ENCODE measurements around the gene SPDYC.

The SPDYC gene, protein sequence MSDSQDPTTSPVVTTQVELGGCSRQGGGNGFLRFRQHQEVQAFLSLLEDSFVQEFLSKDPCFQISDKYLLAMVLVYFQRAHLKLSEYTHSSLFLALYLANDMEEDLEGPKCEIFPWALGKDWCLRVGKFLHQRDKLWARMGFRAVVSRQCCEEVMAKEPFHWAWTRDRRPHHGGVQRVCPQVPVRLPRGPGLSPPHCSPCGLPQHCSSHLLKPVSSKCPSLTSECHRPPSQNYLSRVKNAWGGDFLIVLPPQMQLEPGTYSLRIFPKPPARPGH

DNA sequence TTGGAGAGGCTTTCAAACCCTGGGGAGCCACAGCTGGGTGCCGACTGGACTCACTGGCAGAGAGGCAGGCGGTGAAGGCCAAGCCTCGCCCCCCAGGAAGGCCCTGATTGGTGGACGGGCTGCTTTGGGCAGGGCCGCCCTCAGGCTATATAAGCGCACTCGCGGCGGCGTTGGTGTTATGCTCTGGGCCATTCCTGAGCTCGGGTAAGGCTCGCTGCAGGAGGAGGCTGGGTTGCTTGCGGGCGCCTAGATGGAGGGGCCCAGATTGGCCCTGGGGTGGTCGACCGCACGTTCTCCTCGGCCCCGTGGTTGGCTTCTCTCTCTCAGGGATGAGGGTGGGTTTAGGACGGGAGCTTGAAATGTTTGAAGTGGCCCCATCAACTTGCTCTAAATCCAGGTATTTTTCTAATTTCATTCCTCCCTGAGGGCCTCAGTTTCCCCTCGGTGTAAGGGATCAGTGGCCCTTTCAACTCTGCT is at the start of gene SPDYC:
Gene SPDYC, plus strand, starts transcription at position 176 of the 477 bp plus-strand sequence. CDS start 1,125 bp downstream, outside the sequence.
- no peak for DNase-seq

DNA sequence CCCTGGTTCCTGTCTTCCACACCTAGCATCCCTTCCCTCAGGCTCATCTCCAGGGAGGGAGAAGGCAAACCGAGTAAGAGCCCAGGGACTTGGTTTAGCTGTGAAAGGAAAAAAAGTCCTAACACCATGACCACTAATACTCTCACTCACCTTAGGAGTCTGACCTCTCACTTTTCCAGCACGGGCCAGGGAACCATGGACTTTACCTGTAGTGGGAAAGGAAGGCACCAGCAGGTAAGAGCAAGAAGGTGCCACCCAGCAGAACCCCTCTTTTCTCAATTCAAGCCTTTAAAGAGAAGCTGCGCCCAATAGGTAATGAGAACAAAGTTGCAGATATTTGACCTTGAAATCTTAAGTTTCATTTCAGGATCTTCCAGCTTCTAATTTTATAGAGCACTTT is 49.2 kb upstream of the SPDYC start:
- no peak for DNase-seq

DNA sequence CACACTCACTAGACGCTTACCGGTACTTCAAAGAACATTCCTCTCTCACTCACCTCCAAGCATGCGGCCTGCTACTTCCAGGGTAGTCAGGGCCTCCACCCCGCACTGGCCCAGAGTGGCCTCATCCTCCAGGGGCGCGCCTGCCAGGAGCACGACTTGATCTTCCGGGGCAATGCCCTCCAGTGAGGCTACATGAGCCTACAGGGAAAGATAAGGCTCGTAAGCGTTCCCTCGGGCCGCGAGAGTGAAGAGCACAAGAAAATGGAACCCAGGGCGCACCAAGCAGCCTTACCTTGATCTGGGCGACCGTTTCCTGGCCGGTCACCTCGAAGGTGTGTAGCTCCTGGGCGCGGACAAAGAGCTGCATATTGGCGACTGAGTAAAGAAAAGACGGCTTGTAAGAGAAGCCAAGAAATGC is 48.6 kb upstream of the SPDYC start:
- no peak for DNase-seq

DNA sequence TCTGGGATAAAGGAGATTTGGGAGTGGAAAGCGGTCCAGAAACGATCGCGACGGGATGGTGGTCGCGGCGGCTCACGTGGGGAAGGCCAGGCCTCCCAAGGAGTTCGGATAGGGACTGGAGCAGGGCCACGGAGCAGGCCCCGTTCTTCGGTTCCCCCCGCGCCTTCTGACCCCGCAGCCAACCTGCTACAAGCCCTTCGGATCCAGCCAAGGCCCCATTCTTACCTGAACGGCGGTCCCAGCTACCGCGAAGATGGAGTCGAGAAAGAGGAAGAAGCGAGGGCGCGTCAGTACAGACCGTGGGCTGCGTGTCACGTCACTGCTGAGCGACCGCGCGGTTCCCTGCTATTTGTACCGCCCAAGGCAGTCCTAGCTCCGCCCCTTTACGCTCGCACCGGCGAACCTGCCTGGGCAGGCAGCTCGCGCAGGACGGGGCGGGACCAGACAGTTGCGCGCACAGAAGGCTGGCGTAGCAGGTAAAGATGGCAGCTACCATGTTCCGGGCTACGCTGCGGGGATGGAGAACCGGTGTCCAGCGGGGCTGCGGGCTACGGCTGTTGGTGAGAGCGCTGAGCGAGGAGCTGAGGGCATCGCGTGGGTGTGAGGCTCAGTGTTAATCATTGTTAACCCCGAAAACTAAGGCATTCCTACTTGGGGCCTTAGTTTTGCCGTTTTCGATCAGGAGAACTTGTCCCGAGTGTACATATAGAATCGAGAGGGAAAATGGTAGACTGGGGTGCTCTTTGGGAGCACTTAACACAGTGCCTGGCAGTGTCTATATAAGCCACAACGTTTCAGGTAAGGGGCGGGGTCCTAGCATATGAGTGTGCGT is 48.0 kb upstream of the SPDYC start, which contains the start of the genes FAU and MRPL49:
Gene FAU, minus strand, starts transcription at position 270 of the 832 bp plus-strand sequence. CDS start 321 bp downstream, outside the sequence.
Gene MRPL49, plus strand, starts transcription at position 457 of the 832 bp plus-strand sequence. Its CDS starts 26 bp downstream, at position 483.
- peak; percentile 60 for DNase-seq

DNA sequence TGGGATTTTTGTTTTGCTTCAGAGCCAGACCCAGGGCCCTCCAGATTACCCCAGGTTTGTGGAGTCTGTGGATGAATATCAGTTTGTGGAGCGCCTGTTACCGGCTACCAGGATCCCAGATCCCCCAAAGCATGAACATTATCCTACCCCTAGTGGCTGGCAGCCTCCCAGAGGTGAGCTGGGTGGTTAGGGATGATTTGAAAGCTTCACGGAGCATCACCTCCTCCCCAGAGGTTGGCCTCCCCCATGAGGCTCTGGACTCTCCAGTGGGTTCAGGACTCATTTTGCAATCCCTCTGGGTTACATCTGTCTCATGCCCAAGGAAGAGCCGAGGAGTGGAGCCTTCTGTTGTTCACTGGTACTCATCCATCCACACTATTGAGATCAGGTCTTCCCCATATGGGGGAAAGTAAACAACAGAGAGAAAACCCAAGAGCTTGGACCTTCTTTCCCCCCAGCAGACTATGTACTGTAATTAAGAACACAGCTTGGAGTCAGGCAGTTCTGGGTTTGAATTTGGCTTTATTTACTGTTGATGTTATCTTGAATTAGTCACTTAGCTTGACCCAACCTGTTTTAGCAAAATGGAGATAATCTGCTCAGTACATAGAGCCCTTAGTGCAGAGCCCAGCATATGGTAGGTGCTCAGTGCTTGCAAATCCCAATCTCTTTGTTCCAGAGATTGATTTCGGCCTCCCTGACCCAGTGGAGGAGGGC is 45.4 kb upstream of the SPDYC start:
- no peak for DNase-seq

DNA sequence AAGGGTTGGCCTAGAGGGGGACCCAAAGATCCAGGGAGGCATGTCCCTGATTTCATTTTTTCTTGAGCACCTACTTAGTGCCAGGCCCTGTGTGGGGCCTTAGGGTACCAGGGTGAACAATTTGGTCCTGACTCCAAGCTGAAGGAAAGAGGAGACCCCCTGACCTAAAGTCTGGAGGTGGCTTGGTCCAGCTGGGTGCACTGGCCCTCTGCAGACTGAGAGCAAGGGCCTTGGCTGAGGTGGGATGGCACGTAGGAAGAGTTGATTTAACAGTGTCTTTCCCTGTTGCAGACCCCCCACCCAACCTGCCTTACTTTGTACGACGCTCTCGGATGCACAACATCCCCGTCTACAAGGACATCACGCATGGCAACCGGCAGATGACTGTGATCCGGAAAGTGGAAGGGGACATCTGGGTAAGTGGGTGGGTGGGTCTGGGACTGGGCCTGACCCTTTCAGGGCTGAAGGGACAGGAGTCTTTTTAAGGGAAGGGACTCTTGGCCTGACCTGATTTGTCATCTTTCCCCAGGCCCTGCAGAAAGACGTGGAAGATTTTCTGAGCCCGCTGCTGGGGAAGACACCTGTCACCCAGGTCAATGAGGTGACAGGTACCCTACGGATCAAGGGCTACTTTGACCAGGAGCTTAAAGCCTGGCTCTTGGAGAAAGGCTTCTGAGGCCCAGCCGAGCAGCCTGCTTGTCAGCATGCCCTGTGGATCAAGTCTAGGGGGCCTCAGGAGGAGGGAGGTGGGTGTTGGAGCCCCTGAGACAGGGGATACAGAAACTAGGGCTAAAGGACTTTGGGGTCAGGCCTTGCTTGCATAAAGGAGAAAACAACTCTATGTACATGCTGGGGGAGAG is 44.6 kb upstream of the SPDYC start:
- DNase-seq, result no peak

DNA sequence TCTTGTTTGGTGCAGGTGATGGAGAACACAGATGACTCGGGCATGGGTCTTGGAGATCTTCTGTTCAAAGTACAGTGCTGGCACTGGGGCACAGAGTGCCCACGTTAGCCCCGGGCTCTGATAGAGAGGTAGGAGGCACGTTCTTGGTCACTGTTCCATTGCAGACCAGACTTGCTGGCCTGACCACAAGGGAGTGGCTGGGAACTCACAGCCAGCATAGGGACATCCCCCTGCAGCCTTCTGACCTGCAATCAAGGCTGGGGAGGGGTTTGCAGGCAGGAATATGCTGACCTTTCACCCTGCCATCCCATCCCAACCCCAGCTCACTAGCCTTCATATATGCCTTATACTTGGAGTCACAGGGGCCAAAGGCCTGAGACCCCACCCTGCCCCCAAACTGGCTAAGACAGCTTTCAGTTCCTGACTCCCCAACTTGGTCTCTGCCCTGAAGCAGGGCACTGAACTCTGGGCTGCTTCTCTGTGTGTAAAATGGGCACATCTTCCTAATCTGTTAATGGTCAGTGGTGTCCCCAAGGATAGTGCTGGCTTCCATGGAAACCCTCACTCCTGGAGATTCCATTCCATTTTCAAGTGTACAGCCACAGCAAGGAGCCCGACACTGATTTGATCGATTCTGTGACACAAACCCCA is 43.3 kb upstream of the SPDYC start:
- DNase-seq, result no peak

DNA sequence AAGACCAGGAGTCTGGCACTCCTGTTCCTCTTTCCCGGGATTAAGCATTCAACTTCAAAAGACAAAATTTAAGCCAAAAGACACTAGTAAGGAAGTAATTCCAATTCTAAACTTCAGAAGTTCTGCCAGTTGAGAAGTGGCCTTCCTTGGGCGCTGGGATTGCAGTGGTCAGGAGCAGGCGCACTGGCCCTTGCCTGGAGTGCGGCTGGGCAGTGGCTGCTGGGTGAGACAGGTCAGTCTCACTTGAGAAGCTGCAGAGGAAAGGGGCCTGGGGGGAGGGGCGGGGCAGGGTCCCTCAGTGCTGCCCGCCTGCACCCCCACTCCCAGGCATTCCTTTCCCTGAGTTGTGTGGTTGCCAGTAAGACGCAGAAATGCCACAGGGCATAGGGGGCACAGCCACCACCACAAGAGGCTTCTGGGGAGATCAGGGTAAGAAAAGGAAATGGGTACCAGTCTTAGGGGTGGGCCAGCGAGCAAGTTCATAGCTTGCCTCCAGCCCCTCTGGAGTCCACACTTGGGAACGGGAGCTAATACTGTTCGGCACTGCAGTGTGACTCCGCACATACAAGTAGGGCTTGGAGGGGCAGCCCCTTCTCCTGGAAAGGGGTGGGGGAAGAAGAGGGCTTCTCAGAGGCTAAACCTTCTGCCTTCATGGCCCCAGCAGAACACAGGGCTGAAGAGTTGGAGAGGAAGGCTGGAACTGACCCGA is 42.4 kb upstream of the SPDYC start:
- DNase-seq, result no peak

DNA sequence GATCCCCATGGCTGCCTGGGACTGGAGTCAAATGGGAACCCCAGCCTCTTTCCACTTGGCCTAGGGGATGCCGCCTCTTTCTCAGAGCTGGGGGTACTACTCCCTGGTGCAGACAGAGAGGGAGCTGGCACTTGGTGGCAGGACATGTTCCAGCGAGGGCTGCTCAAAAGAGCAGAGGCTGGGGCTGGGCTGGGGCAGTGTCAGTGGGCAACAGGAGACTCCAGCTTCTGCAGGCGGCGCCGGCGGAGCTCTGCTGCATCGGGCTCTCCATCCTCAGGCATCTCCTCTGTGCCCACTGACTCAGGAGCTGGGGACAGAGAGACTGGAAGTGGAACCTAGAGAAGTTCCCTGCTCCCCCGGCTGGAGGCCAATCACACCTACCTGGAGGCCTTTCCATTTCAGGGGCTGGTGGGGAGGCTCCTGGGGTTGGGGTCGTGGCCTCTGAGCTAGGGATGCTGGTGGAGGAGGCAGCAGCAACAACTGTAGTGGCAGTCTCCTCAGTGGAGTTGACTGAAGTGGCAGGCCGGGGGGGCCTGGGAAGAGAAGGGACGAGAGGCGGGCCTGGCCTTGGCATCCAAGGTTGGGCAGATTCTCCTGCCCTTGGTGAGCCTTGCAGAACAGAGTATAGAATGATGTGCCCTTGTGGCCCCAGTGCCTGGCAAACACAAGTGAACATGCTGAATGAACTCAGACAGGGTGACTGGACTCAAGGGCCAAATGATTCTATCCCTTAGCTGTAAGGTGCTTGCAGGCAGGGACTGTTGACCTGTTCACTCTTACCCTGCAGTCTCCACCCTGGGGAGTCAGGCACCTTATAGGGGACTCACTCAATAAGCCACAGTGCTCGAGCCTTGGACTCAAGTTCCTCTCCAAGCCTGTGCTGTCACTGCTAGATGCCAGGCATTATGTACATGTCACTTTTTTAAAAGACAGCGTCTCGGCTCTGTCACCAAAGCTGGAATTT is 41.6 kb upstream of the SPDYC start:
- DNase-seq, result no peak

DNA sequence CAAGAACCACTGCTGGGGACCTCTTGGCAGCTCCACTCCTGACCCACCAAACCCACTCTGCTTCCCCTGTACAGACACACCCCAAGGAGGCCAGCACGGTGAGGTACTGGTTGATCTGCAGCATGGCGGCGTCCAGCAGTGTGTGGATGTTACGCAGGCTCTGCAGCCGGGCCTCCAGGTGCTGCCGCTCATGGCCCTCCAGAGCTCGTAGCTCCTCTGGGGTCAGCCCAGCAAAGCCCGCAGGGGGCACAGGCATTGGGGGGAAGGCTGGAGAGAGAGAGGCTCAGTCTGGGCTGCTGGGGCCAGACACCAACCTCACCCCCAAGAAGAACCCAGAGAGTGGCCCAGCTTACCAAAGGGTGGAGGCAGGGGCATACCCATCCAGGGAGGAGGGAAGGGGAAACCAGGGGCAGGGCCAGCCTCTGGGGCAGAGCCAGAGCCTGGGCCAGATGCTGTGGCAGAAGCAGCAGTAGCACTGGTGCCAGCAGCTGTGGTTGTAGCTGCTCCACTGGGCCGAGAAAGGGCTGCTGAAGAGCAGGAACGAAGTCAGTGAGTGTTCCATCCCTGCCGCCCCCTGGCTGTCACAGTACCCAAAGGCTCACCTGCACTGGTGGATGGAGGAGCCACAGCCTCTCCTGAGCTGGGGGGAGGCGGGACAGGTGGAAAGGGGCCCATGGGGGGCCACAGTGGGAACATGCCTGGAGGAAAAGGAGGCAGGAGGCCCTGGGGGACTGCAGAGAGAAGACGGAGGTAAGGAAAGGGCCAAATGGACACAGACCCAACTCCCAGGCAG is 40.2 kb upstream of the SPDYC start:
- DNase-seq, result no peak

DNA sequence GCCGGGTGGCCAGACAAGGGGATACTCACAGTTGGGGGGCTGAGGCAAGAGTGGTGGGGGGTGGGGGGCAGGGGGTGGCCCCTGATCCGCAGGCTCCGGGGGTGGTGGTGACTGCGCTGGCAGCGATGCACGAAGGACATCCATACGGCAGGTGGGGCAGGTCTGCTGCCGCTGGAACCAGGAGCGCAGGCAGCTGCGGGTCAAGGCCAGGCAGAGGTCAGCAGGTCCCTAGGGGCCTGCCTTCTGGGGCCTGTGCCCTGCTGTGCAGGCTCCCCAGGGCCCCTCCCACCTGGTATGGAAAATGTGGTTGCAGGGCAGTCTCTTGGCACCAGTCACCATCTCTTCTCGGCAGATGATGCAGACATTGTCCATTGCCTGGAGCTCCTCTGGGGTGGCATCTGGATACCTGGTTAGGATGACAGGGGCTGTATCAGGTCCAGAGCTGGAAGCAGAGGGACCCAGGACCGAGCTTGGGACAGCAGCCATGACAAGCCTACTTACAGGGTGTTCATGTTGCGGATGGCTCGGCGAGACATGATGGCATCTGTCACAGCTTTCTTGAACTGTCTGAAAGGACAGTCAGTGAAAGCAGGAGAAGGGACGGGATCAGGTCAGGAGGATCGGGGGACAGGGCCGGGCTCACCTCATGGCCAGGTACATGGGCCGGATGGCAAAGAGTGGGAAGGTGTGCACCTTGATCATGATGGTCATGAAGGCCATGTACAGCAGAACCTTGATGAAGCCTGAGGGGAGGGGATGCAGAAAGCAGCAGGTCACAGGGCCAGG is 39.2 kb upstream of the SPDYC start:
- DNase-seq, result no peak

DNA sequence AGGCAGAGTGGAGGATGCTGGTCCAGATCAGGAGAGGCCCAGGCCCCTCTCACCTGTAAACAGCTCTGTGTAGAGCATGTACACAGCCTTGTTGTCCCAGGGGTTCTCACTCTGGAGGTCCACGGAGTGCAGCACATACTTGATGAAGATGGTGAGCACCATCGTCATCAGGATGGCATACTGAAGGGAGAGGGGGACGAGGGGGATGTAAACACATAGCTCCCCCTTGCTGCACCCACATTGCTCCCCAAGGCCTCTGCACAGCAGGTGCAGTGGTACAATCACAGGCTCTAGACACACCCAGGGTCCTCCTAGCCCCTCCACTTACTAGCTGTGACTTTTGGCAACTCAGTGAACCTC is 38.6 kb upstream of the SPDYC start:
- DNase-seq, result no peak

DNA sequence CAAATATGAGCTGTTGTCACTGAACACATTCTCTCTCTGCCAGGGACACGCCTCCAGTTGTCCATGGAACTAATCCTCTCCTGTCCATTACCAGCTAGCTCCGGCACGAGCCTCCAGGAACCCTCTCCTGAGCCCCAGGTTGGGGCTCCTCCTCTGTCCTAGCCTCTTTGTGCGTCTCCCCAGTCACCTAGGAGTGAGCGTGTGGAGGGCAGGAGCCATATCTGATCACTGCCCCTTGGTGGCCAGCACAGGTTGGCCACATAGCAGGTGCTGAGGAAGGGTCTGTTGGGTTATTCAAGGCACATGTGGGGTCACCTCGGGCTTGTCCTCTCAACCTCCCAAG is 38.2 kb upstream of the SPDYC start:
- DNase-seq, result no peak

DNA sequence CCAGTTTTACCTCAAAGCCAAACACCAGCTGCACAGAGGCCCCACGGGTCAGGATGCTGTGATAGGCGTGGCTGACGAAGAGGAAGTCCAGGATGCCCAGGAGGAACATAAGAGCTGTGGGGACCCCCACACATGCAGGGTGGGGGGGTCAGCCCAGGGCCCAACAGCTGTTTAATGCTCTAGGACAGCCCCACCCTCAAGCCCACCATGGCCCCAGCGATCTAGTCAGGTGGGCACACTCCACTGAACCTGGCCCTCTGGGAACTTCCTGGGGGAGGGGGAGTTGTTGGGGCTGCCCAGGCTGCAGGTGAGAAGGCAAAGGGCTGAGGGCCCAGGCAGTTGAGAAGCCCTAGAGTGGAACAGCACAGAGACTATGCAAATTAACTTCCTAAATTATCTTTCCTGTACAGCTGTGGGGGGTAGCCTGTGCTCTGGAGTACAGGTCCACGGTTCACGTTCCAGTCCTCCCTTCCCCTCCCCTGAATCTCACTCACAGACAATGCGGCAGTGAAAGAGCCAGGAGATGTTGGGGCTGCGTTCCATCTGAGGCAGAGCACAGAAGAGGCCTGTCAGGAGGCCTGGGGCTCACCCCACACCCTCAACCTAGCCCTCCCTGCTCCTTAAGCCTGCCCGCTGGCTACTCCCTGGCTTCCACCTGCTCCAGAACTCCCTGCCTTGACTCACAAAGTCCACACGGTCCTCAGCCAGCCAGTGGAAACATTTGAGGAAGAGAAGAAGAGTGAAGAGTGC is 37.6 kb upstream of the SPDYC start:
- DNase-seq, result no peak

DNA sequence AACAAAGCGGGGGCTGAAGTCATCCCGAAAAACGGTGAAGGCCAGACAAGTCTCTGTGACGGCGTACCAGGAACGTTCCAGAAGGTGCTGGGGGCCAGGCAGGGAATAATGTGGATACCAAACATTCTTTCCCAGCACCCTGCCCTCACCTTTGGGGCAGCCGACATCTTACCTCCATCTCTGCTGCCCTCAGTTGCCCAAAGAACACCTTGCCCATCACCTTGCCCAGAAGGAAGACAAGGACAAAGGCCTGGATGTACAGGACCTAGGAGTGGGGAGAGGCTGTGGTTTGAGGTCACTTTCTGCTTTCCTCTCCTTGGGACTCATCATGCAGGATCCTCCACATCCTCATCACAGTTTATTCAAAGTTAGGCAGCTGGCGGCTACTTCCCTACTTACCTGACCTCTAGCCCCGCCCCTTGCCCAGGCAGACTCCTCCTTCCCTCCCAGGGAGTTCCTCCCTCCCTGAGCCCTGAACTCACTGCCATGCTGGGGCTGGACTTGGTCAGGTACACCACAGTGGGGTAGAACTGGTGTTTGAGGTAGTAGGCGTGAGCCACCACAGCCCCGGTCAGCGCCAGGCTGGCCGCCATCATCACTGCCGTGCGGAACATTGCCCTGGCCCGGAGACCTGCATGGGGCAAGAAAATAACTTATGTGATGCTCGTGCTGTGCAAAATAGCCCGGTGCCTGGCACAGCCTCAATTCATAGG is 36.9 kb upstream of the SPDYC start:
- no peak for DNase-seq

DNA sequence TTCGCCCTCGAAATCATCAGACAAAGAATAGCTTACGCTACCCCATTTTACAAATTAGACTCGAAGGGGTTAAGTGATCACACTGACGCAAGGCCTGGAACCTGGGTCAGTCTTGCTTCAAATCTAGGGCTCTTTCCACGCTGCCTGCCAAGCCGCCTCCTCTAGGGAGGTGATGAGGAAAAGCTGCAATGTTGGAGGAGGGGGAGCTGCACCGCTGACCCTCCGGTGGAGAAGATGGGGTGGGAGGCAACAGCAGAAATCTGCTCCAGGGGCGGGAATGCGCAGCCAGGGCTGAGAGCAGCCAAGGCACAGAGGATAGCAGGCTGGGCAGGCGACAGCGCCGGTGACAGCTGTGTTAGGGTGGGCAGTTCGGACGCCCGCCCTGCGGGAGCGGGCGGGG is 36.3 kb upstream of the SPDYC start:
- DNase-seq, result no peak
